Measurements from ENCODE around the gene ATP1A4. TPM values are rescaled to one million over a fixed set of nuclear protein-coding genes. Genes with fewer than 3 reads are reported as not detected.

The ATP1A4 gene
- total RNA-seq, 6 experiments from 2014 or later, result not detected

GRCh38 chr1:160162931-160163330 lies 11.5 kb downstream of the ATP1A4 start:
- Mint-ChIP-seq H3K9me3 (no peaks in the 10 kb centered on the region), H3K4me3 (no peak overlapping the region), H3K4me1 (ENCODE audit: low read depth) (no peaks in the 10 kb centered on the region), H3K27me3 (ENCODE audit: insufficient read depth) (peaks cover 27% of the 10 kb centered on the region), H3K27ac (no peak overlapping the region), H3K36me3 (ENCODE audit: low read depth) (no peaks in the 10 kb centered on the region)
- DNase-seq, result no peak
- TF ChIP-seq CTCF (IDR thresholded peaks at IDR 0.05), result no peak

- no peak overlapping the region for H3K4me3 Mint-ChIP-seq
- H3K36me3 Mint-ChIP-seq (ENCODE audit: low read depth), result no peaks in the 10 kb centered on the region
- no peak for TF ChIP-seq CTCF (IDR thresholded peaks at IDR 0.05)
- no peaks in the 10 kb centered on the region for H3K9me3 Mint-ChIP-seq
- H3K4me1 Mint-ChIP-seq (ENCODE audit: low read depth), result no peaks in the 10 kb centered on the region
- H3K27me3 Mint-ChIP-seq (ENCODE audit: insufficient read depth), result peaks cover 23% of the 10 kb centered on the region
- DNase-seq, result no peak
- no peak overlapping the region for H3K27ac Mint-ChIP-seq
These were observed 12.2 kb downstream of the ATP1A4 start for GRCh38 chr1:160163615-160164014.

GRCh38 chr1:160164121-160164520 lies 12.7 kb downstream of the ATP1A4 start:
- Mint-ChIP-seq H3K4me1 (ENCODE audit: low read depth) (peaks cover 4% of the 10 kb centered on the region; the same call in 1 of the 2 replicates), H3K27ac (no peak overlapping the region), H3K4me3 (no peak overlapping the region), H3K9me3 (no peaks in the 10 kb centered on the region), H3K36me3 (ENCODE audit: low read depth) (no peaks in the 10 kb centered on the region), H3K27me3 (ENCODE audit: insufficient read depth) (peaks cover 23% of the 10 kb centered on the region)
- no peak for DNase-seq
- TF ChIP-seq CTCF (IDR thresholded peaks at IDR 0.05), result no peak

GRCh38 chr1:160166166-160166868 lies 14.9 kb downstream of the ATP1A4 start:
- Mint-ChIP-seq H3K9me3 (no peaks in the 10 kb centered on the region), H3K36me3 (ENCODE audit: low read depth) (no peaks in the 10 kb centered on the region), H3K27me3 (ENCODE audit: insufficient read depth) (peaks cover 27% of the 10 kb centered on the region), H3K4me3 (no peak overlapping the region), H3K4me1 (ENCODE audit: low read depth) (peaks cover 14% of the 10 kb centered on the region), H3K27ac (no peak overlapping the region)
- DNase-seq, result no peak
- no peak for TF ChIP-seq CTCF (IDR thresholded peaks at IDR 0.05)

- TF ChIP-seq CTCF (IDR thresholded peaks at IDR 0.05), result no peak
- DNase-seq, result no peak
- Mint-ChIP-seq H3K27me3 (ENCODE audit: insufficient read depth) (peaks cover 31% of the 10 kb centered on the region), H3K36me3 (ENCODE audit: low read depth) (no peaks in the 10 kb centered on the region), H3K9me3 (no peaks in the 10 kb centered on the region), H3K4me3 (no peak overlapping the region), H3K4me1 (ENCODE audit: low read depth) (peaks cover 22% of the 10 kb centered on the region), H3K27ac (no peak overlapping the region)
These were observed 15.7 kb downstream of the ATP1A4 start for GRCh38 chr1:160167056-160167455.
